CD4-positive, alpha-beta memory T cell (primary cell): Measurements from ENCODE around the gene LGALS1. TPM values are rescaled to one million over a fixed set of nuclear protein-coding genes. Genes with fewer than 3 reads are reported as not detected.
A peak's percentile ranks its signal among the peaks of the same experiment; 100 is the strongest.

Experiments
- CTCF ChIA-PET: fragments of 350-600 bp; sonication (Branson Sonifier 250); formaldehyde crosslinking; loops from one replicate; lab custom pipeline; 2021; ENCODE audit warnings: inconsistent platforms; ENCODE audit not compliant: partially characterized antibody; lab: Charles Lee
- POLR2A ChIA-PET: fragments of 350-600 bp; sonication (Branson Sonifier 250); formaldehyde crosslinking; loops from one replicate; lab custom pipeline; 2021; ENCODE audit not compliant: partially characterized antibody; lab: Charles Lee
- DNase-seq, 5 donors: peaks; one replicate each; pipeline versions ENCODE4 v3.0.0 to v3.0.0-alpha.2; 2020 to 2022; ENCODE audit warnings: mixed read lengths in 1 of 5
- H3K27ac ChIP-seq: one replicate; pipeline ENCODE4 v1.7.0; 2013; ENCODE audit warnings: low read depth, low read length
- H3K27me3 ChIP-seq: 2 replicates; pipeline ENCODE4 v1.7.0; 2013; ENCODE audit warnings: mild to moderate bottlenecking, low read length, moderate library complexity; ENCODE audit not compliant: insufficient read depth
- H3K36me3 ChIP-seq: 2 replicates; pipeline ENCODE4 v1.7.0; 2013; ENCODE audit warnings: mild to moderate bottlenecking, low read length, moderate library complexity; ENCODE audit not compliant: insufficient read depth
- H3K4me1 ChIP-seq: 2 replicates; pipeline ENCODE4 v1.7.0; 2013; ENCODE audit warnings: mild to moderate bottlenecking, low read length, moderate library complexity; ENCODE audit not compliant: insufficient read depth
- H3K4me3 ChIP-seq, 2 donors: one replicate each; pipeline ENCODE4 v1.7.0; 2013; ENCODE audit warnings: low read length in 2 of 2, mild to moderate bottlenecking in 1 of 2
- H3K9me3 ChIP-seq, 2 donors: one replicate each; pipeline ENCODE4 v1.7.0; 2013; ENCODE audit warnings: low read length in 2 of 2, control low read depth in 1 of 2; ENCODE audit not compliant: control insufficient read depth in 1 of 2
- H3K27ac Mint-ChIP-seq, 7 donors: one replicate each; pipeline ENCODE4 v1.8.0; 2020 to 2021; ENCODE audit warnings: mixed read lengths in 7 of 7, mild to moderate bottlenecking in 6 of 7, inconsistent platforms in 3 of 7, moderate library complexity in 3 of 7
- H3K27me3 Mint-ChIP-seq, 2 donors: one replicate each; pipeline ENCODE4 v1.8.0; 2020 to 2021; ENCODE audit warnings: mixed read lengths in 2 of 2
- H3K36me3 Mint-ChIP-seq, 2 donors: one replicate each; pipeline ENCODE4 v1.8.0; 2020 to 2021; ENCODE audit warnings: mixed read lengths in 2 of 2, inconsistent platforms in 1 of 2, mild to moderate bottlenecking in 1 of 2
- H3K4me1 Mint-ChIP-seq, 4 donors: one replicate each; pipeline ENCODE4 v1.8.0; 2020 to 2021; ENCODE audit warnings: mixed read lengths in 4 of 4, mild to moderate bottlenecking in 1 of 4
- H3K4me3 Mint-ChIP-seq, 8 donors: one replicate each; pipeline ENCODE4 v1.8.0; 2020 to 2021; ENCODE audit warnings: mixed read lengths in 8 of 8, mild to moderate bottlenecking in 7 of 8, moderate library complexity in 6 of 8, inconsistent platforms in 3 of 8
- H3K9me3 Mint-ChIP-seq, 8 donors: one replicate each; pipeline ENCODE4 v1.8.0; 2020 to 2021; ENCODE audit warnings: mixed read lengths in 8 of 8, mild to moderate bottlenecking in 5 of 8, inconsistent platforms in 3 of 8, moderate library complexity in 1 of 8
- intact Hi-C: fragments of 100-400 bp; cut with micrococcal nuclease; formaldehyde crosslinking; loops from one replicate; pipeline ENCODE4 v1.15.1; 2023
- polyA plus RNA-seq, 2 donors: library from polyadenylated mRNA; unstranded; fragments of 300-500 nt; fragmentation: Illumina TruSeq; gene quantifications; one replicate each; pipeline ENCODE4 v1.2.3, GENCODE V29; 2021
- total RNA-seq, 2 experiments: library from RNA; stranded (reverse); gene quantifications; one replicate each; pipeline ENCODE4 v1.2.3, GENCODE V29; 2021

Gene LGALS1
- total and polyA plus RNA-seq, 4 experiments from 2014 or later: 64.8 to 358 (median 192) TPM

GRCh38 chr22:37628830-37629229 is 46.6 kb upstream of the LGALS1 start:
- Histone ChIP-seq H3K27me3 (no peaks in the 10 kb centered on the region), H3K4me1 (peaks cover 71% of the 10 kb centered on the region), H3K9me3 (no peaks in the 10 kb centered on the region), H3K27ac (peak overlapping the region; percentile 27), H3K36me3 (peaks cover 4% of the 10 kb centered on the region), H3K4me3 (no peak overlapping the region)
- CTCF ChIA-PET: interaction anchor here (0.7 to 22.8 kb wide), 5 partner anchors 11 to 53 kb away, joined by 4 to 493 read pairs (median 15); partner anchors contain the start of genes GGA1, NOL12, PDXP and SH3BP1
- Mint-ChIP-seq H3K27me3 (no peaks in the 10 kb centered on the region), H3K36me3 (peaks cover 0 to 15% of the 10 kb centered on the region in 2 donors), H3K4me1 (peaks cover 29 to 75% (median 52%) of the 10 kb centered on the region in 4 donors), H3K9me3 (no peaks in the 10 kb centered on the region), H3K4me3 (peak overlapping the region in 1 of 8 donors; percentile 9), H3K27ac (peak overlapping the region in 6 of 7 donors; percentile 77 to 94 (median 90))
- DNase-seq: no peak
- intact Hi-C loops: no loop called here
- POLR2A ChIA-PET: interaction anchor here (0.9 to 12.8 kb wide), 7 partner anchors 9 to 57 kb away, joined by 3 to 247 read pairs (median 39); partner anchors contain the start of genes GGA1, LGALS1, NOL12 and PDXP

- Mint-ChIP-seq H3K9me3 (no peaks in the 10 kb centered on the region), H3K27me3 (no peaks in the 10 kb centered on the region), H3K4me1 (peaks cover 35 to 76% (median 55%) of the 10 kb centered on the region in 4 donors), H3K36me3 (peaks cover 0 to 17% of the 10 kb centered on the region in 2 donors), H3K4me3 (no peak overlapping the region), H3K27ac (peak overlapping the region in 3 of 7 donors; percentile 13 to 86 (median 74))
- DNase-seq: no peak
- Histone ChIP-seq H3K27ac (no peak overlapping the region), H3K27me3 (no peaks in the 10 kb centered on the region), H3K9me3 (no peaks in the 10 kb centered on the region), H3K4me1 (peaks cover 71% of the 10 kb centered on the region), H3K36me3 (peaks cover 4% of the 10 kb centered on the region), H3K4me3 (no peak overlapping the region)
- intact Hi-C loops: loop anchor here (10.0 kb wide), 1 partner anchor 215 kb away; the partner anchor contains the start of genes ANKRD54 and EIF3L
- ChIA-PET POLR2A (interaction anchor here (0.9 to 12.8 kb wide), 5 partner anchors 10 to 51 kb away, joined by 3 to 247 read pairs (median 4); partner anchors contain the start of genes GGA1, LGALS1 and SH3BP1), CTCF (interaction anchor here (0.8 to 22.8 kb wide), 5 partner anchors 3 to 50 kb away, joined by 3 to 558 read pairs (median 493); partner anchors contain the start of genes GGA1, LGALS1, NOL12 and SH3BP1)
Observed at GRCh38 chr22:37629928-37630327, 45.5 kb upstream of the LGALS1 start.

GRCh38 chr22:37630839-37631435 is 44.5 kb upstream of the LGALS1 start:
- Histone ChIP-seq H3K27me3 (no peaks in the 10 kb centered on the region), H3K4me1 (peaks cover 72% of the 10 kb centered on the region), H3K4me3 (no peak overlapping the region), H3K36me3 (peaks cover 4% of the 10 kb centered on the region), H3K27ac (peak overlapping the region; percentile 72), H3K9me3 (no peaks in the 10 kb centered on the region)
- Mint-ChIP-seq H3K36me3 (peaks cover 0 to 17% of the 10 kb centered on the region in 2 donors), H3K27ac (peak overlapping the region in 6 of 7 donors; percentile 17 to 81 (median 72)), H3K4me1 (peaks cover 31 to 76% (median 54%) of the 10 kb centered on the region in 4 donors), H3K9me3 (no peaks in the 10 kb centered on the region), H3K4me3 (peak overlapping the region in 1 of 8 donors; percentile 49), H3K27me3 (no peaks in the 10 kb centered on the region)
- CTCF ChIA-PET: interaction anchor here (9.0 to 22.8 kb wide), 4 partner anchors 4 to 49 kb away, joined by 75 to 558 read pairs (median 493); partner anchors contain the start of genes GGA1, LGALS1, NOL12 and SH3BP1
- POLR2A ChIA-PET: interaction anchor here (0.6 to 12.8 kb wide), 6 partner anchors 10 to 50 kb away, joined by 3 to 247 read pairs (median 24); partner anchors contain the start of genes GGA1, LGALS1, PDXP and SH3BP1
- intact Hi-C loops: loop anchor here (10.0 kb wide), 1 partner anchor 214 kb away; the partner anchor contains the start of genes ANKRD54 and EIF3L
- no peak for DNase-seq

GRCh38 chr22:37631448-37632173 is 43.8 kb upstream of the LGALS1 start:
- Histone ChIP-seq H3K36me3 (peaks cover 4% of the 10 kb centered on the region), H3K27ac (peak overlapping the region; percentile 72), H3K4me1 (peaks cover 72% of the 10 kb centered on the region), H3K9me3 (no peaks in the 10 kb centered on the region), H3K27me3 (no peaks in the 10 kb centered on the region), H3K4me3 (no peak overlapping the region)
- H3K9me3 Mint-ChIP-seq: no peaks in the 10 kb centered on the region
- no peak for DNase-seq
- ChIA-PET CTCF (interaction anchor here (9.0 to 22.8 kb wide), 4 partner anchors 5 to 48 kb away, joined by 75 to 558 read pairs (median 493); partner anchors contain the start of genes GGA1, LGALS1, NOL12 and SH3BP1), POLR2A (interaction anchor here (0.6 to 12.8 kb wide), 8 partner anchors 9 to 54 kb away, joined by 3 to 247 read pairs (median 26); partner anchors contain the start of genes GGA1, LGALS1, NOL12 and PDXP)
- peak overlapping the region; percentile 57 to 89 (median 71) for H3K27ac Mint-ChIP-seq
- H3K27me3 Mint-ChIP-seq: no peaks in the 10 kb centered on the region
- H3K36me3 Mint-ChIP-seq: peaks cover 0 to 19% of the 10 kb centered on the region in 2 donors
- H3K4me1 Mint-ChIP-seq: peaks cover 37 to 76% (median 58%) of the 10 kb centered on the region in 4 donors
- intact Hi-C loops: loop anchor here (10.0 kb wide), 1 partner anchor 213 kb away; the partner anchor contains the start of genes ANKRD54 and EIF3L
- H3K4me3 Mint-ChIP-seq: peak overlapping the region in 5 of 8 donors; percentile 24 to 69 (median 32)

GRCh38 chr22:37632174-37633088 is 43.0 kb upstream of the LGALS1 start:
- Mint-ChIP-seq H3K4me1 (peaks cover 38 to 76% (median 59%) of the 10 kb centered on the region in 4 donors), H3K27ac (peak overlapping the region; percentile 89 to 96 (median 95)), H3K36me3 (peaks cover 0 to 19% of the 10 kb centered on the region in 2 donors), H3K27me3 (no peaks in the 10 kb centered on the region), H3K4me3 (peak overlapping the region in 5 of 8 donors; percentile 56 to 81 (median 79)), H3K9me3 (no peaks in the 10 kb centered on the region)
- H3K36me3 ChIP-seq: peaks cover 4% of the 10 kb centered on the region
- H3K27me3 ChIP-seq: no peaks in the 10 kb centered on the region
- POLR2A ChIA-PET: interaction anchor here (1.1 to 12.8 kb wide), 11 partner anchors 8 to 148 kb away, joined by 3 to 247 read pairs (median 15); partner anchors contain the start of genes GGA1, LGALS1, NOL12 and PDXP
- intact Hi-C loops: loop anchor here (1.0 to 10.0 kb wide), 2 partner anchors 9 to 212 kb away; partner anchors contain the start of genes ANKRD54 and EIF3L
- DNase-seq: no peak
- peak overlapping the region; percentile 72 for H3K27ac ChIP-seq
- no peak overlapping the region for H3K4me3 ChIP-seq
- H3K9me3 ChIP-seq: no peaks in the 10 kb centered on the region
- peaks cover 72% of the 10 kb centered on the region for H3K4me1 ChIP-seq
- CTCF ChIA-PET: interaction anchor here (1.4 to 22.8 kb wide), 6 partner anchors 5 to 231 kb away, joined by 3 to 558 read pairs (median 284); partner anchors contain the start of genes GGA1, LGALS1, NOL12 and PDXP
